DMS153 treated with DMSO at 0.1 percent for 48 hours (cell line): ENCODE results near the gene PNCK.
"Not testable (repeated sequence)": the region's sequence is repeated elsewhere in the genome, so short reads cannot be mapped to it uniquely, and the experiment has no call there.

Source experiments
- DNase-seq: peaks from one replicate; lab custom pipeline; 2025; ENCODE audit not compliant: unreplicated experiment; lab: John Stamatoyannopoulos, UW

The PNCK gene

GRCh38 chrX:153673428-153674218, at the start of gene PNCK:
PNCK (minus strand) TSS chrX:153673813; CDS start chrX:153673076, 737 bp downstream.
- DNase-seq: no peak

DNA sequence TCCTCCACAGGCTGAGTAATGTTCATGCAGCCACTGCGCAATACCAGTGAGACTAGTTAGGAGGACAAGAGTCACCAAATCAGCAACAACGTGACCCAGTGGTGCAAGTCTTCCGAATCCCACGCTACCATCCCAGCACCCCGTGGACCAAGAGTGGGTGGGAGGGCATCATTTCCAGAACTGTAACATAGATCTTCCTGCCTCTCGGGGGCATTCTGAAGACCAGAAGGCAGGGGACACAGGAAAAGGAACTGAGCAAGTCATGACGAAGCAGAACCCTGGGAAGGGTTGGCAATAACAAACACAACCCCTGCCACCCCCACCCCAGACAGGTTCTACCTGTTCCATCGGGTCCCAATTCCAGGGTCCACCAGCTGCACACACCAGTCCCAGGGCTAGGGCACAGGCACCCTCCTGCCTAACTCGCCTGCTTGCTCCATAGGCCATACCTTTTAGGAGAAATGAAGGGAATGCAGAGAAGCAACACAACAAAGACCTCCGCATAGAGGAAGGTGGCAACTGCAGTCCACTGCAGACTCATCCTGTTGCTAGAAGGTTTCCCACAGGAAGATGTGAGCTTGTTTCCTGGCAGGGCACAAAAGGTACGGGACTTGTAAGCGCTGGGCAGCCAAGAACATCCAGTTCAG, 49.2 kb upstream of the PNCK start:
- no peak for DNase-seq

- no peak for DNase-seq
These were observed 46.1 kb upstream of the PNCK start for GRCh38 chrX:153719701-153720100.

GRCh38 chrX:153719238-153719637, 45.6 kb upstream of the PNCK start:
- DNase-seq: no peak

GRCh38 chrX:153717445-153717844, 43.8 kb upstream of the PNCK start:
- no peak for DNase-seq

- no peak for DNase-seq
These were observed 40.6 kb upstream of the PNCK start for GRCh38 chrX:153714256-153714655.

- no peak for DNase-seq
These were observed 36.4 kb upstream of the PNCK start for GRCh38 chrX:153709726-153710674.

DNA sequence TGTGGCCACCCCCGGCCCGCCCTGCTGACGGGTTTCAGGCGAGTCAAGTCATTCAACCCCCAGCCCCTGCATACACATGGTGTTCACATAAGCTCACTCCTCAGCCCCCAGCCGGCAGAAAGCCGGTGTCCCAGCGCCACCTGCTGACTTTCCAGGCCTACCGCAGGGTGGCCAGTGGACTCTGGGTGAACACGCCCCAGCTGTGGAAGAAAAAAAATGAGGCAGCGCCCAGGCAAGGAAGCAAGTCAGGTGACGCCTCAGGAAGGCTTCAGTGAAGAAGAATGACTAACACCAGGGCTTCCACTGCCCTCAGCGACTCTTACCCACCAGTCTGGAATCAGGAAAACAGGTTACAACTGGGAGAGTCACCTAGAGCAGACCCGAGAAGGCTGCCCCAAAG, 34.8 kb upstream of the PNCK start:
- no peak for DNase-seq

GRCh38 chrX:153707406-153707805, 33.8 kb upstream of the PNCK start:
- DNase-seq: no peak

DNA sequence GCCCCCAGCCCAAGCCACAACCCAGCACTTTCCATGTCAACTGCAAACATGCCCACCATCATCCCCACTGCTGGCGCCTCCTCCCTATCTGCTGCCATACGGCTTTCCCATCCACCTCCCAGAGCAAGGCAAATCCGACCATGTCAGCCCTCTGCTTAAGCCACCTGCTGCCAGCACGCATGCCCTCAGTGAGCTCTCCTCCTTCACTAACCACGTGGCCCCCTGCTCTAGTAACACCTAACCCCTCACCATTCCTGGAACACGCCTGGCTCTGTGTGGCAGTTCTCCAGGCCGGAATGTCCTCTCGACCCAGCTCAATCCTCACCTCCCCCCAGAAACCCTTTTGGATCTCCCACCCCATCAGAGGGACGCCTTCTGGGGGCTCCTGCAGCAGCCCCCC, 33.2 kb upstream of the PNCK start:
- no peak for DNase-seq

- not testable (repeated sequence) for DNase-seq
These were observed 31.9 kb upstream of the PNCK start for GRCh38 chrX:153705403-153706060.

- not testable (repeated sequence) for DNase-seq
These were observed 31.2 kb upstream of the PNCK start for GRCh38 chrX:153704631-153705402.

GRCh38 chrX:153704021-153704526, 30.5 kb upstream of the PNCK start:
- DNase-seq: no peak

DNA sequence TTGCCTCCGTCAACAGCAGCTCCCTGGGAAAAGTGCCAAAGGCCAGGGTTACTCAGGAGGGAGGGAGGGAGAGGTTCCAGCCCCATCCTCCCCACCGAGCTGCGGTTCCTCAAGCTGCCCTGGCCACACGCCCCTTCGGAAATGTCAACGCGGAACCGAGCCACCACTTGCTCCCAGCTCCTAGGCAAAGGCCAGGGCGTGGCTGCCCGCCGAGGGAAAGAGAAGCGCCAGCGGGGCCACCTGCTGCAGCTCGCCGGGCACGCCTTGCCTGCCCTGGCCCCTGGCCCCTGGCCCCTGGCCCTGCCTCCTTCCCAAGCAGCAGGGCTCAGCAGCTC, 29.4 kb upstream of the PNCK start:
- no peak for DNase-seq

DNA sequence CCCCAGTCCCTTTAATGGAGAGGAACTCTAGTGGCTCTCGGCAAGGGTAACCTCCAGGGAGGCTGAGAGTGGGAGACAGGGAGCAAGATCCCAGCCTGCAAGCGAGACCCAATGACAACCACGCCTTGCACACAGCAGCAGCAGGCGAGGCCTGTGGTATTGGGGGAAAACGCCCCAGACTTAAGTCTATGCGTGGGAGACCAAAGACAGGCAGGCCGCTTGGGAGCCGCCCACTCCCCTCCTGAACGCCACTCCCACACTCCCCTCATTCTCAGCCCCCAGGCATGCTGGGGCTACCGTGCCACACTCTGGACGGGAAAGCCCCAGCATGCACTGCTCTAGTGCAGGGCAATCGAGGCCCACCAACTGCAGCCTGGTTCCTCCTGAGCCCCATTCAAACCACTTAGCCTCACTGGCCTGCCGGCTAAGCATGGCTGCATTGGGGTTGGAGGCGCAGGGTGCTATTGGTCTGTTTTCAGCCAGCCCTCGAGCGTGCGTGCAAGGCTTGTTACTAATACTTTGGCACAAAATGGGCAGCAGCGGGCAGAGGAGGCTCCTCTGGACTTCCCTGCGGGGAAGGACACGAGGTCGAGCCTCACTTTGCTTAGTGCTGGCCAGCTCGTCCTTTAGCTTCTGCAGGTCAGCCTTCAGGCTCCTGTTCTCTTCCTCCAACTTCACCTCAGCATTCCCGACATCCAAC, 28.9 kb upstream of the PNCK start:
- no peak for DNase-seq

DNA sequence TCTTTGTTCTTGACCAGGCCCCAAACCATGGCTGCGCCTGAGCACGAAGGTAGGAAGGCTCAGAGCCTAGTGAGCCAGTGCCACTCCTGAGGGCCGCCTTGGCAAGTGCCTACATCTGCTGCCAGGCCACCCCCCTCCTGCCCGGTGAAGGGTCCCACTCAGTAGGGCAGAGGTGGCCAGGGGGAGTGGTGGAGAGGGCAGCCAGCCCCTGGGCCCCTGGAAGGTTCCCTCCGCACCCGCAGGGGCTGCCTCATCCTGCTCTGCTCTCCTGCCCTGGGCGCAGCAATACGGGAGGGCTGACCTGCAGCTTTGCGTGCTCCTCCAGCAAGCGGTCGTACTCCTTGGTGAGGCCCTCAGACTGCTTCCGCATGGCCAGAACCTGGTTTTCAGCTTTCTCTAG, 28.1 kb upstream of the PNCK start:
- DNase-seq: no peak

GRCh38 chrX:153700967-153701366, 27.4 kb upstream of the PNCK start:
- no peak for DNase-seq

DNA sequence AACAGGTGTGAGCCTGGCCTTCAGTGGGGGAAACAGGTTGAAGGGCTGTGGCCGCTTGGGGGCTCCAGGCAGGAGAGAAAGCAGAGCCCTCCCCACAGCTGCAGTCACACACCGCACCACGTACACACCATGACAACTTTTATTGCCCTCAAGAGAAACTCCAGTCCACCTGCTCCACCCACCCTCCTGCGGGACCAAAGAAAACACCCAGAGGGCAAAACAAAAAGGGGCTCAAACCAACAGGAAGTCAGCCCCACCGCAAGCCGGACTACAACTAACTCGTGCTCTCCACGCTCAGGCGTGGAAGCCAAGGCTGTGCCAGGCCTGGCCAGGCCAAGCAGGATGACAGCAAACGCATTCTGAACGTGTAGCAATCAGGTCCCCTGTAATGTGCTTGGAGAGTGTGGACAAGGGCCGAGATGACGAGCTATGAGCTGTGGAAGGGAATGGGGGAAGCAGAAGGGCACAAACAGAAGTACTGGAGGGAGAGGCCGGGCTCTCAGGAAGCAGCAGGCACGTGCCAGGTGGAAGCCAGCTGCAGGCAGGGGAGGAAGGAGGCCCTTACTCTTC, 26.8 kb upstream of the PNCK start:
- DNase-seq: no peak

DNA sequence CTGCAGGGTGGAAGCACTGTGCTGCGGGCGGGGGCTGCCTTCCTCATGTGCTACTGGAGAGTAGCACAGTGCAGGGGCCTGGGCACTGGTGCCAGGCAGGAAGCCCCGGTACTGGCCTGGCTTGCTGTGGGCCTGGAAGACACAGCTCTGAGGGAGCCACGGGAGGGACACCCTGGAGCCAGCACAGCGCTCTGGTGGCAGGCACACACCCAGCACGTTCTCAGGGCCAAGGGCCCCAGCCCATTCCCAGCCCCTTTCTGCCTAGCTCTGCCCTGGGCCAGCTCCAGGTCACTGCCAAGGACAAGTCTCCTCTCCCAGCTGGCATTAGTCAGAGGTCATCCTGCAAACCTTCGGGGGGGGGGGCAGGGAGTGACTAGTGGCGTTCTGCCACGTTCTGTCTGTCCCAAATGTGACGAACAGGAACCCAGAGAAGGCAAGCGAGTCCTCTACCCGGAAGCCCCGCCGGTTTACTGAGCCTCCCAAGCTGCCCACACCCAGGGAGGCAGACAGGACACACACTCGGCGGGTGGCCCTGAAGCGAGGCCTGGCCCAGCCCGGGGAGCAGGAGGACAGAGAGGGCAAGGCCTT, 26.3 kb upstream of the PNCK start:
- DNase-seq: not testable (repeated sequence)
